ENCODE data around the gene LRIG1.

- TF ChIP-seq GLIS3 (CRISPR knock-in tag; IDR thresholded peaks at IDR 0.05): no peak
- TF ChIP-seq BACH2 (CRISPR knock-in tag; IDR thresholded peaks at IDR 0.05; ENCODE audit: borderline replicate concordance): no peak
- TF ChIP-seq POU6F1 (CRISPR knock-in tag; IDR thresholded peaks at IDR 0.05; ENCODE audit: borderline replicate concordance, low read depth): no peak
- TF ChIP-seq TCF4 (CRISPR knock-in tag; IDR thresholded peaks at IDR 0.05; ENCODE audit: borderline replicate concordance): no peak
- TF ChIP-seq ISL1 (CRISPR knock-in tag; IDR thresholded peaks at IDR 0.05): no peak
- TF ChIP-seq PATZ1 (CRISPR knock-in tag; IDR thresholded peaks at IDR 0.05; ENCODE audit: borderline replicate concordance): no peak
- no peak for TF ChIP-seq ZFP3 (CRISPR knock-in tag; IDR thresholded peaks at IDR 0.05)
- TF ChIP-seq ARNTL (CRISPR knock-in tag; IDR thresholded peaks at IDR 0.05; ENCODE audit: borderline replicate concordance, low read depth): no peak
- TF ChIP-seq CSDC2 (CRISPR knock-in tag; IDR thresholded peaks at IDR 0.05): no peak
Measured at GRCh38 chr3:66441692-66442091, 59.1 kb downstream of the LRIG1 start.
